ENCODE measurements around the gene TOGARAM2. TPM values are rescaled to one million over a fixed set of nuclear protein-coding genes. Genes with fewer than 3 reads are reported as not detected.
A peak's percentile ranks its signal among the peaks of the same experiment; 100 is the strongest.

Gene TOGARAM2
- total and polyA plus RNA-seq, 2 of the 13 experiments (the other 11 are each of a cell fraction or from before 2014, with no cell fraction given), result under 0.01 to 0.05 TPM

- Histone ChIP-seq H3K9ac (ENCODE audit: insufficient read depth, low read depth, low read length) (no peak overlapping the region), H3K4me3 (replicated peaks in 1 of 3; ENCODE audit: insufficient read depth in 1 of 3, low read depth in 2 of 3, low read length in 3 of 3) (no peak overlapping the region), H3K4me2 (ENCODE audit: low read depth, low read length) (no peak overlapping the region), H3K27ac (ENCODE audit: extremely low read length, insufficient read depth, low read length) (no peak overlapping the region), H2AFZ (ENCODE audit: low read length) (no peak overlapping the region), H3K79me2 (ENCODE audit: insufficient read depth, low read length) (no peaks in the 10 kb centered on the region), H4K20me1 (ENCODE audit: insufficient read depth, low read length) (peaks cover 7% of the 10 kb centered on the region; the same call in 1 of the 2 replicates), H3K27me3 (ENCODE audit: control insufficient read depth in 1 of 2, insufficient read depth in 2 of 2, low read length in 2 of 2) (no peaks in the 10 kb centered on the region), H3K9me3 (ENCODE audit: low read length) (peaks cover 6% of the 10 kb centered on the region; the same call in 1 of the 2 replicates), H3K4me1 (ENCODE audit: insufficient read depth, low read length) (peaks cover 22% of the 10 kb centered on the region), H3K36me3 (replicated peaks in 1 of 2; ENCODE audit: control insufficient read depth in 1 of 2, insufficient read depth in 2 of 2, low read length in 2 of 2) (peaks cover 13 to 41% of the 10 kb centered on the region in 2 experiments)
- in situ Hi-C loops (cut with HindIII; ENCODE audit: extremely low pct_ligation_motif_present, low pct_unique_long_range_greater_than_20kb), result loop anchor here (10.0 kb wide), 1 partner anchor 124 kb away; no protein-coding TSS in a partner anchor
- BruUV-seq (replicated peaks), result no TSS peak
- WGBS (ENCODE audit: low lambda C conversion rate), result 94% methylated on average over 1 of the region's 1 CpG
- intact Hi-C loops (cut with micrococcal nuclease; ENCODE audit: unreplicated experiment), result no loop called here
- FAIRE-seq, result no peak
- no peak for ATAC-seq
- TF ChIP-seq POLR2AphosphoS2 (IDR thresholded peaks at IDR 0.05; ENCODE audit: low read depth, low read length), result 0 out of 2 replicates have a peak, but pooled peaks have one; percentile 35
- TF ChIP-seq POLR2G (IDR thresholded peaks at IDR 0.05; ENCODE audit: low read depth, low read length), result peak; percentile 12; the same call in 1 of the 2 replicates
- TF ChIP-seq IKZF1 (IDR thresholded peaks at IDR 0.05), result no peak
- peak; percentile 37 for TF ChIP-seq POLR2AphosphoS5 (IDR thresholded peaks at IDR 0.05; ENCODE audit: low read depth, low read length)
- TF ChIP-seq RBM22 (optimal IDR thresholded peaks at IDR 0.05; ENCODE audit: low read length), result peak; percentile 94
- no peak for DNase-seq (ENCODE audit: low spot score)
- ChIA-PET CTCF (ENCODE audit: low intra/inter-chr PET ratio, low total read pairs) (no interaction called here), POLR2A (no interaction called here)
Observed at GRCh38 chr2:28949190-28949589, 31.9 kb upstream of the TOGARAM2 start.

- Histone ChIP-seq H3K9ac (ENCODE audit: insufficient read depth, low read depth, low read length) (no peak overlapping the region), H3K4me1 (ENCODE audit: insufficient read depth, low read length) (peaks cover 22% of the 10 kb centered on the region), H3K36me3 (replicated peaks in 1 of 2; ENCODE audit: control insufficient read depth in 1 of 2, insufficient read depth in 2 of 2, low read length in 2 of 2) (peaks cover 10 to 35% of the 10 kb centered on the region in 2 experiments), H3K4me2 (ENCODE audit: low read depth, low read length) (no peak overlapping the region), H3K79me2 (ENCODE audit: insufficient read depth, low read length) (no peaks in the 10 kb centered on the region), H3K27me3 (ENCODE audit: control insufficient read depth in 1 of 2, insufficient read depth in 2 of 2, low read length in 2 of 2) (no peaks in the 10 kb centered on the region), H3K9me3 (ENCODE audit: low read length) (peaks cover 6% of the 10 kb centered on the region; the same call in 1 of the 2 replicates), H3K4me3 (replicated peaks in 1 of 3; ENCODE audit: insufficient read depth in 1 of 3, low read depth in 2 of 3, low read length in 3 of 3) (no peak overlapping the region), H2AFZ (ENCODE audit: low read length) (no peak overlapping the region), H3K27ac (ENCODE audit: extremely low read length, insufficient read depth, low read length) (no peak overlapping the region), H4K20me1 (ENCODE audit: insufficient read depth, low read length) (peaks cover 7% of the 10 kb centered on the region; the same call in 1 of the 2 replicates)
- in situ Hi-C loops (cut with HindIII; ENCODE audit: extremely low pct_ligation_motif_present, low pct_unique_long_range_greater_than_20kb), result loop anchor here (10.0 to 25.0 kb wide), 2 partner anchors 125 to 1113 kb away; no protein-coding TSS in a partner anchor
- ChIA-PET CTCF (ENCODE audit: low intra/inter-chr PET ratio, low total read pairs) (no interaction called here), POLR2A (no interaction called here)
- DNase-seq (ENCODE audit: low spot score) (peak; percentile 29), ATAC-seq (peak; percentile 2; the same call in 2 of the 3 replicates), FAIRE-seq (no peak)
- no TSS peak for BruUV-seq (replicated peaks)
- 91% methylated on average over 11 of the region's 11 CpGs for WGBS (ENCODE audit: low lambda C conversion rate)
- intact Hi-C loops (cut with micrococcal nuclease; ENCODE audit: unreplicated experiment), result loop anchor here (10.0 kb wide), 1 partner anchor 895 kb away; no protein-coding TSS in a partner anchor
- TF ChIP-seq CHCHD3 (CRISPR knock-in tag; IDR thresholded peaks at IDR 0.05) (no peak), POLR2G (IDR thresholded peaks at IDR 0.05; ENCODE audit: low read depth, low read length) (peak; percentile 60), SETDB1 (CRISPR knock-in tag; IDR thresholded peaks at IDR 0.05; ENCODE audit: borderline replicate concordance) (no peak), GFI1 (CRISPR knock-in tag; IDR thresholded peaks at IDR 0.05; ENCODE audit: borderline replicate concordance) (no peak), MIXL1 (CRISPR knock-in tag; IDR thresholded peaks at IDR 0.05) (no peak), ZNF234 (CRISPR knock-in tag; conservative IDR thresholded peaks at IDR 0.05) (no peak), POLR2AphosphoS5 (IDR thresholded peaks at IDR 0.05; ENCODE audit: low read depth, low read length) (peak; percentile 48), ARNTL (CRISPR knock-in tag; IDR thresholded peaks at IDR 0.05) (no peak), ZNF501 (CRISPR knock-in tag; IDR thresholded peaks at IDR 0.05) (no peak), NR2F6 (IDR thresholded peaks at IDR 0.05) (no peak), NR2F6 (CRISPR knock-in tag; IDR thresholded peaks at IDR 0.05) (no peak), THAP11 (CRISPR knock-in tag; IDR thresholded peaks at IDR 0.05) (no peak), BHLHE40 (IDR thresholded peaks at IDR 0.05; ENCODE audit: low read length) (no peak), MXD3 (CRISPR knock-in tag; IDR thresholded peaks at IDR 0.05) (no peak), NFKB2 (CRISPR knock-in tag; IDR thresholded peaks at IDR 0.05; ENCODE audit: borderline replicate concordance) (no peak), TMF1 (CRISPR knock-in tag; IDR thresholded peaks at IDR 0.05; ENCODE audit: low read depth) (no peak), CEBPB (IDR thresholded peaks at IDR 0.05; ENCODE audit: borderline replicate concordance, low read depth, low read length) (0 out of 2 replicates have a peak, but pooled peaks have one; percentile 42)
Observed at GRCh38 chr2:28949617-28950305, 31.3 kb upstream of the TOGARAM2 start.

Data from HepG2 (cell line).